ENCODE measurements around the gene NTF4. TPM values are rescaled to one million over a fixed set of nuclear protein-coding genes. Genes with fewer than 3 reads are reported as not detected.
A peak's percentile ranks its signal among the peaks of the same experiment; 100 is the strongest.

Gene NTF4
- polyA plus RNA-seq (ENCODE audit: insufficient read length in 4 of 4): 1 to 10 TPM; 3.0 to 4.6 (median 3.7) TPM

GRCh38 chr19:49064768-49065611 is at the start of gene NTF4:
TSS of gene NTF4 (minus strand) at chr19:49064818. CDS start at chr19:49061997, 2,821 bp downstream.
- DNase-seq (ENCODE audit: low read depth in 4 of 4, low spot score in 3 of 4): no peak

- peak in 1 of 4 donors; percentile 63 for DNase-seq (ENCODE audit: low read depth in 4 of 4, low spot score in 3 of 4)
These were observed 49.4 kb upstream of the NTF4 start, which contains the start of gene LIN7B for GRCh38 chr19:49113762-49114629. TSS of gene LIN7B (plus strand) at chr19:49114370. CDS start at chr19:49114405, 35 bp downstream.

- DNase-seq (ENCODE audit: low read depth in 4 of 4, low spot score in 3 of 4): no peak
These were observed 46.8 kb upstream of the NTF4 start for GRCh38 chr19:49111218-49111998.

GRCh38 chr19:49110567-49110966 is 45.9 kb upstream of the NTF4 start:
- no peak for DNase-seq (ENCODE audit: low read depth in 4 of 4, low spot score in 3 of 4)

- no peak for DNase-seq (ENCODE audit: low read depth in 4 of 4, low spot score in 3 of 4)
These were observed 45.1 kb upstream of the NTF4 start for GRCh38 chr19:49109569-49110233.

- DNase-seq (ENCODE audit: low read depth in 4 of 4, low spot score in 3 of 4): no peak
These were observed 44.4 kb upstream of the NTF4 start for GRCh38 chr19:49109051-49109450.

GRCh38 chr19:49107625-49108459 is 43.2 kb upstream of the NTF4 start:
- DNase-seq (ENCODE audit: low read depth in 4 of 4, low spot score in 3 of 4): no peak

GRCh38 chr19:49106648-49107135 is 42.1 kb upstream of the NTF4 start:
- no peak for DNase-seq (ENCODE audit: low read depth in 4 of 4, low spot score in 3 of 4)

- no peak for DNase-seq (ENCODE audit: low read depth in 4 of 4, low spot score in 3 of 4)
These were observed 39.7 kb upstream of the NTF4 start for GRCh38 chr19:49104229-49104864.

GRCh38 chr19:49103331-49104085 is 38.9 kb upstream of the NTF4 start:
- no peak for DNase-seq (ENCODE audit: low read depth in 4 of 4, low spot score in 3 of 4)

- DNase-seq (ENCODE audit: low read depth in 4 of 4, low spot score in 3 of 4): no peak
These were observed 37.7 kb upstream of the NTF4 start for GRCh38 chr19:49102303-49102702.

- no peak for DNase-seq (ENCODE audit: low read depth in 4 of 4, low spot score in 3 of 4)
These were observed 36.5 kb upstream of the NTF4 start for GRCh38 chr19:49101160-49101559.

GRCh38 chr19:49098795-49099194 is 34.2 kb upstream of the NTF4 start:
- no peak for DNase-seq (ENCODE audit: low read depth in 4 of 4, low spot score in 3 of 4)

GRCh38 chr19:49097453-49098288 is 33.1 kb upstream of the NTF4 start:
- DNase-seq (ENCODE audit: low read depth in 4 of 4, low spot score in 3 of 4): no peak

- no peak for DNase-seq (ENCODE audit: low read depth in 4 of 4, low spot score in 3 of 4)
These were observed 30.2 kb upstream of the NTF4 start for GRCh38 chr19:49094505-49095482.

GRCh38 chr19:49092686-49093085 is 28.1 kb upstream of the NTF4 start:
- no peak for DNase-seq (ENCODE audit: low read depth in 4 of 4, low spot score in 3 of 4)

All from right renal pelvis (tissue), 4 donors.